ENCODE data around the gene PDE4C. TPM values are rescaled to one million over a fixed set of nuclear protein-coding genes. Genes with fewer than 3 reads are reported as not detected.
A peak's percentile ranks its signal among the peaks of the same experiment; 100 is the strongest.

Gene PDE4C
- total and polyA plus RNA-seq, 11 donors, result 0.16 to 4.6 (median 1.1) TPM; not detected in 1

GRCh38 chr19:18196511-18196845, 29.8 kb downstream of the PDE4C start:
- Histone ChIP-seq H3K36me3 (peaks cover 0 to 55% (median 41%) of the 10 kb centered on the region in 9 donors), H3K27me3 (no peaks in the 10 kb centered on the region), H3K4me3 (no peak overlapping the region), H3K9me3 (no peaks in the 10 kb centered on the region), H3K4me1 (peaks cover 0 to 24% (median 14%) of the 10 kb centered on the region in 12 donors), H3K27ac (peak overlapping the region in 1 of 12 donors; percentile 96)
- WGBS, 4 donors, result 79 to 93% (median 85%) methylated on average over 7 of the region's 7 CpGs
- ATAC-seq (no peak), DNase-seq (no peak)
- TF ChIP-seq POLR2A (IDR thresholded peaks at IDR 0.05), result no peak
- TF ChIP-seq, protein P1, sequence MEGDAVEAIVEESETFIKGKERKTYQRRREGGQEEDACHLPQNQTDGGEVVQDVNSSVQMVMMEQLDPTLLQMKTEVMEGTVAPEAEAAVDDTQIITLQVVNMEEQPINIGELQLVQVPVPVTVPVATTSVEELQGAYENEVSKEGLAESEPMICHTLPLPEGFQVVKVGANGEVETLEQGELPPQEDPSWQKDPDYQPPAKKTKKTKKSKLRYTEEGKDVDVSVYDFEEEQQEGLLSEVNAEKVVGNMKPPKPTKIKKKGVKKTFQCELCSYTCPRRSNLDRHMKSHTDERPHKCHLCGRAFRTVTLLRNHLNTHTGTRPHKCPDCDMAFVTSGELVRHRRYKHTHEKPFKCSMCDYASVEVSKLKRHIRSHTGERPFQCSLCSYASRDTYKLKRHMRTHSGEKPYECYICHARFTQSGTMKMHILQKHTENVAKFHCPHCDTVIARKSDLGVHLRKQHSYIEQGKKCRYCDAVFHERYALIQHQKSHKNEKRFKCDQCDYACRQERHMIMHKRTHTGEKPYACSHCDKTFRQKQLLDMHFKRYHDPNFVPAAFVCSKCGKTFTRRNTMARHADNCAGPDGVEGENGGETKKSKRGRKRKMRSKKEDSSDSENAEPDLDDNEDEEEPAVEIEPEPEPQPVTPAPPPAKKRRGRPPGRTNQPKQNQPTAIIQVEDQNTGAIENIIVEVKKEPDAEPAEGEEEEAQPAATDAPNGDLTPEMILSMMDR (IDR thresholded peaks at IDR 0.05), result no peak
- intact Hi-C loops (cut with DNase I), result loop anchor here in 1 of 10 donors (10.0 kb wide), 1 partner anchor 128 kb away; the partner anchor contains the start of gene LSM4

- peaks cover 0 to 25% (median 14%) of the 10 kb centered on the region in 12 donors for H3K4me1 ChIP-seq
- DNase-seq (no peak), ATAC-seq (no peak)
- H3K4me3 ChIP-seq, result peak overlapping the region in 4 of 12 donors; percentile 64 to 98 (median 84)
- no peaks in the 10 kb centered on the region for H3K9me3 ChIP-seq
- peaks cover 0 to 42% (median 33%) of the 10 kb centered on the region in 9 donors for H3K36me3 ChIP-seq
- H3K27me3 ChIP-seq, result no peaks in the 10 kb centered on the region
- H3K27ac ChIP-seq, result peak overlapping the region in 3 of 12 donors; percentile 15 to 96 (median 30)
- intact Hi-C loops (cut with DNase I), result loop anchor here in 2 of 10 donors (5.0 to 10.0 kb wide), 2 partner anchors 58 to 130 kb away; partner anchors contain the start of gene LSM4 (in 1 of the 2)
- no peak for TF ChIP-seq POLR2A (IDR thresholded peaks at IDR 0.05)
- TF ChIP-seq, protein P1 (IDR thresholded peaks at IDR 0.05), result no peak
- WGBS, 4 donors, result 39 to 52% (median 51%) methylated on average over 20 to 27 of the region's 27 CpGs
These were observed 31.5 kb downstream of the PDE4C start for GRCh38 chr19:18194554-18195238.

DNA sequence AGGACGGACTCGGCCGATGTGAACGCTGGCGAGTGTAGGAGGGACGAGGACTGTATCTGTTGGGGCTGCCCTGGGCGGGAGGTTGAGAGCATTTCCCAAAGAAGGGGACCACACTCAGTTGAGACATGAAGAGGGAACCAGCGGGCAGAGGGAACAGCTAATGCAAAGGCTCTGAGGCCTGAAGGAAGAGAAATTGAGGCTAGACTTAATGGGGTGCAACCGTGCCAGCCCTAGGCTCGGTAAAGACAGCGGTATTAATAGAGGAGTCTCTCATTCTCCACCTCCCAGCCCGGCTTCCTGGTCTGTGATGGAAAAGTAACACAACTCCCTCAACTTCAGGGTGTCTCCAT, 32.1 kb downstream of the PDE4C start:
- Histone ChIP-seq H3K36me3 (peaks cover 0 to 36% (median 29%) of the 10 kb centered on the region in 9 donors), H3K4me1 (peaks cover 0 to 25% (median 14%) of the 10 kb centered on the region in 12 donors), H3K27me3 (no peaks in the 10 kb centered on the region), H3K4me3 (peak overlapping the region in 10 of 12 donors; percentile 40 to 99 (median 88)), H3K9me3 (no peaks in the 10 kb centered on the region), H3K27ac (peak overlapping the region in 5 of 12 donors; percentile 15 to 96 (median 67))
- TF ChIP-seq POLR2A (IDR thresholded peaks at IDR 0.05), result no peak
- TF ChIP-seq, protein P1 (IDR thresholded peaks at IDR 0.05), result no peak
- DNase-seq (no peak), ATAC-seq (no peak)
- WGBS, 4 donors, result 53 to 65% (median 59%) methylated on average over 12 of the region's 12 CpGs
- intact Hi-C loops (cut with DNase I), result loop anchor here in 2 of 10 donors (5.0 to 10.0 kb wide), 2 partner anchors 58 to 131 kb away; partner anchors contain the start of gene LSM4 (in 1 of the 2)

Measured in heart left ventricle (tissue), 16 donors.